Astrocyte of the spinal cord (primary cell): ENCODE data around the gene SMIM24.

Experiments
- DNase-seq: peaks from one replicate; pipeline ENCODE4 v3.0.0; 2011; ENCODE audit warnings: low read depth, low spot score
- H3K4me3 ChIP-seq: 2 replicates; pipeline ENCODE4 v1.5.1; 2011; ENCODE audit warnings: low read depth, mild to moderate bottlenecking, low read length, moderate library complexity
- in situ Hi-C: cut with HindIII; loops from 2 replicates; pipeline ENCODE4 v1.10.0; 2017; ENCODE audit warnings: low sequenced_read_pairs
- TF ChIP-seq, protein P1 (sequence below): IDR thresholded peaks from 2 replicates; pipeline ENCODE4 v1.5.1; 2012; ENCODE audit warnings: low read depth, mild to moderate bottlenecking, low read length, inconsistent platforms

The SMIM24 gene

DNA sequence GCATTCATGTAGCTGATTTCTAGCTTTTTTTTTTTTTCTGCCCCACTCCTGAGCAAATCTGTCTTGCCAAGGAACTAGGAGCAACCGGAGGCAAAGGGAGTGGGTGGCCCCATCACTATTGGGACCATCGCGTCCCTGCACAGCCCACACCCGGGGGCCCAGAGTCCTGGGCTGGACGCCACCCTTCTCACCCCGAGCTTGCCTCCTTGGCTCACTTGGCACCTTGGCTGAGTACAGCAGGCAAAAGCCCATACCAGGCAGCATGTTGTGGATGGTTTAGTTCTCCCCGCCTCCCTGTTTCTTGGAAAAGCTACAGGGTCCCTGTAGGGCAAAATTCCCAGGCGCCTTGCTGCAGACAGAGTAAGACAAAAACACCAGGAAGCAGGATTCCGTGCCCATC lies 13.7 kb downstream of the SMIM24 start:
- in situ Hi-C loops = no loop called here
- no peak overlapping the region for H3K4me3 ChIP-seq
- TF ChIP-seq, protein P1, sequence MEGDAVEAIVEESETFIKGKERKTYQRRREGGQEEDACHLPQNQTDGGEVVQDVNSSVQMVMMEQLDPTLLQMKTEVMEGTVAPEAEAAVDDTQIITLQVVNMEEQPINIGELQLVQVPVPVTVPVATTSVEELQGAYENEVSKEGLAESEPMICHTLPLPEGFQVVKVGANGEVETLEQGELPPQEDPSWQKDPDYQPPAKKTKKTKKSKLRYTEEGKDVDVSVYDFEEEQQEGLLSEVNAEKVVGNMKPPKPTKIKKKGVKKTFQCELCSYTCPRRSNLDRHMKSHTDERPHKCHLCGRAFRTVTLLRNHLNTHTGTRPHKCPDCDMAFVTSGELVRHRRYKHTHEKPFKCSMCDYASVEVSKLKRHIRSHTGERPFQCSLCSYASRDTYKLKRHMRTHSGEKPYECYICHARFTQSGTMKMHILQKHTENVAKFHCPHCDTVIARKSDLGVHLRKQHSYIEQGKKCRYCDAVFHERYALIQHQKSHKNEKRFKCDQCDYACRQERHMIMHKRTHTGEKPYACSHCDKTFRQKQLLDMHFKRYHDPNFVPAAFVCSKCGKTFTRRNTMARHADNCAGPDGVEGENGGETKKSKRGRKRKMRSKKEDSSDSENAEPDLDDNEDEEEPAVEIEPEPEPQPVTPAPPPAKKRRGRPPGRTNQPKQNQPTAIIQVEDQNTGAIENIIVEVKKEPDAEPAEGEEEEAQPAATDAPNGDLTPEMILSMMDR = no peak
- no peak for DNase-seq

DNA sequence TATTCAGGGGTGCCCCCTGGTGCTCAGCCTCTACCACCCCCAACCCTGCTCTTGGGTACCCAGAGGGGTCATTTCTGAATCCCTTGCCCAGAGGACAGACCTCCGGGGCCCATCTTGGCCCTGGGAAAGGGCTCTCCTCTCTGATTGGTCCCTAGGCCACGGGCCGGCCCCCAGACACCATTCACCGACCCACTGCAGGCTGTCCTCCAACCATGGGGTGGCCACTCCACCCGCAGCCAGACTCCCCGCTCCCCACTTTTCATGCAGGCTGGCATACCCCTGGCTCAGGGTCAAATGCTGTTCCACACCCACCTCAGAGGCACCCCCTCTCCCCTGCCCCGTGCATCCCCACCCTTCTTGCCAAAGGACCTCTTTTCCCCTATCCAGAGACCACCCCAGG lies 14.8 kb downstream of the SMIM24 start:
- TF ChIP-seq, protein P1 = no peak

DNA sequence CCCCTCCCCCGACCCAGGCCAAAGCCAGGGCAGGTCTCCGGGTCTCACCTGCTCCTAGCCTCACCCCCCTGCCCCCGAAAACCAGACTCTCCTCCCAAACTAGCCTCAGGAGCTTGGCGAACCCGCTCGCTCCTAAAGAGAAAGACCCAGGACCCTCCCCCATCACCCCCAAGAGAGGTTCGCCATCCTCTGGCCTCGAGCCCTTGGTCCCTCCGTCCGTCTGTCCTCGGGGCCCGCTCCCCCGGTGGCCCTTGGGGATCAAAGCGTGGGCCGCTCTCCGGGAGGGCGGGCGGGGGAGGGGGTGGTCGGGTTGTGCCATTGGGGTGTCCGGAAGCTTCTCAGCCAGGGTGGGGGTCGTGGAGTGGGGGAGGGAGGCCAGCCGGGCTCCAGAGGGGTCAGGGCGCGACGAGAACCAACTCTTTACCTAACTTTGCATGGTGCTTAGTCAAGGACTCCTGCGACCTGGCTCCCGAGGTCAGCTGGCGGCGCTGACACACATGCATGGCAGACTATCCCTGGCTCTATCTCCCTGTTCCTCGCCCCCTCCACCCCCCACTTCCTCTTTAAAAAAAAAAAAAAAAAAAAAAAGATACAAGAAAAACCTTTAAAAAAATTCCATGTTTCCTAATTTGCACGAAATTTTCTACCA lies 15.6 kb downstream of the SMIM24 start:
- TF ChIP-seq, protein P1 = no peak
- no peak for DNase-seq
- H3K4me3 ChIP-seq = no peak overlapping the region
- in situ Hi-C loops = no loop called here

More for the DNA sequence above, 14.8 kb downstream of the SMIM24 start:
- in situ Hi-C loops = no loop called here
- DNase-seq = no peak
- no peak overlapping the region for H3K4me3 ChIP-seq

DNA sequence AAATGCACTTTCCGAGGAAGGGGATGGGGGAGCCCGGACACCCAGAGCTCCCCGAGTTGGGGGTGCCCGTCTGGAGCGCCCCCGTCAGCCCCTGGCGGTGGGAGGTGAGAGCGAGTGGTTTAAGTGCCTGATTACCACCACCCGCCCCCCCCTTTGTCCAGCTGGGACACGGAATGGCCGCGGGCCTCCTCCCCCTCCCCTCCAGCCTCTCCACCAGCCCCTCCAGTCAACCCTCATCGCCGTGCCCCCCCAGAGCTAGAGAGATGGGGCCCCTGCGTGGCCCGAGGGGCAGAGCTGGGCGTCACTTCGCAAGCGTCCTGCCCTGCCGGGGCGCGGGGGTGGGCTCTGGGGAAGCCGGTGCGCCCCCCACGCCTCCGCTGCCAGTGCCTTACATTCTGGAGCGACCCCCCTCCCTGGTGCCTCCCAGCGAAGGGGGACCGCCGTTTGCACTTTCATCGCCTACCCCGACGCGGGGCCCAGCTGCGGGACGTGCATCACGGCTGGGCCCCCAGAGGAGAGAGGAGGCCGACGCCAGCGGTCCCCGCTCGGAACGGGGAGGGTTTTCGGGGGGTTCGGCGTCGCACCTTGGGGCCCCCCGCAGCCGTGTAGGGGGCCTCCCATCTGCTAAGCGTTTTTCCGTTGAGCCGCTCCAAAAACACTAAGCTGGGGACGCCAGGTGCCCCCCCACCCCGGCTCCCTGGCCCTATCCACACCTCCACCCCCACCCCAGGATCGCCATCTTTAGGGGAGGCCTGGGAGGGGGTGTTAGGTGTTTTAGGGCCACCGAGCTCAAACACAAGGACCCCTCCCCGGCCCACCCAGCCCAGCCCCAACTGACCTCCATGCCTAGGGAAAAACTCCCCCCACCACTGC lies 16.4 kb downstream of the SMIM24 start:
- no peak overlapping the region for H3K4me3 ChIP-seq
- in situ Hi-C loops = no loop called here
- TF ChIP-seq, protein P1 = no peak
- no peak for DNase-seq

DNA sequence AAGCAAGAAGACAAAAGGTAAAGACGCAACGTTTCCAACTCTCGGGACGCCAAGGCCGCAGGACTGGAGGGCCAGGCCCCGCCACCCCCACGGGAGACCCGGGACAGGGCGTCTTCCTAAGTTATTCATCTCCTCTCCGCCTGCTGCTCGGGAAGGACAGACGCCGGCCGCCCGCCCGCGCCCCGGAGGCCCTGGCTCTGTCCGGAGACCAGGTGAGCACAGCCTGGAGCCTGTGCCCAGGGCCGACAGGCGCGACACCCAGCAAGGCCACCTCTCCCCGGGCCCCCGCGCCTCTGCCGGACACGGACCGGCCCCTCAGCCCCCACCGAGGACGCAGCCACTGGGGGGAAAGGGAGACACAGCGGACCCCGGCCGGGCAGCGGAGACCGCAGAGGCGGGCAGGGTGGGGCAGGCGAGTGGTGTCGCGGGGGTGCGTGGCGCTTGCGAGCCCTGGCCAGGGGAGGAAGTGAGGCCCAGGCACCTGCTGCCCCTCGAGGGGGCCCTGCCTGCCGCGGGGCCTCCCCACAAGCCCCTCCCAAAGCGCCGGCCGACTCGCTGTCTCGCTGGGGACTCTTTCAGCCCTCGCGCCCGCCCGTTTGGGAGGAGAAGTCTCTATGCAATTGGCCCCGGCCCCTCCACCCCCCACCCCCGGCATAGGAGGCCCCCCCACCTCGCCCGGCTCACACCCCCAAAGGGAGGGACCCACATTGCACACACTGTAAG lies 17.2 kb downstream of the SMIM24 start:
- in situ Hi-C loops = no loop called here
- no peak for DNase-seq
- TF ChIP-seq, protein P1 = no peak
- no peak overlapping the region for H3K4me3 ChIP-seq

DNA sequence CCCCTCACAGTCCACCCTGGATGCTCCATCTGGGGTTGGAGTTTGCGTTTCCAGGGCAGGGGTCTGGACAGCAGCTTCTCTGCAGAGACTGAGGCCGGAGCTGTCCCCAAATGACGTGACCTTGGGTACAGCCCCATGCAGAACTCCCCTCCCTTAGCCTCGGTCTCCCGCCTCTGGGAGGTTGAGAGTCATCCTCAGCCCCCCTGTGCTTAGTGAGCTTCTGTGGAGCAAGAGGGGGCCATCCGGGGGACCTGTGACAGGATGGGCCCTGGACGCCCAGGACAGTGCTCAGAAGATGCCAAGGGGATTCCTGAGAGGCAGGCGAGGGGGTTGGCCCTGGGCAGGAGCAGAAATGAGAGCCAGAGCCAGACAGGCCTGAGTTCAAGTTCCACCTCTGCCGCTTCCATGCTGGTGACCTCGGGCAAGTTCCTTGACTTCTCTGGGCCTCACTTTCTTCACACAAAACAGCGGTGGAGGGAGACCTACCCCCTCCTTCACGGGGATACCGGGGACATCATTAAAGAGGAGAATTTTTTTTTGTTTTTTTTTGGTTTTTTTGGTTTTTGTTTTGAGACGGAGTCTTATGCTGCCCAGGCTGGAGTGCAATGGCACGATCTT lies 20.3 kb downstream of the SMIM24 start:
- TF ChIP-seq, protein P1 = no peak
- H3K4me3 ChIP-seq = no peak overlapping the region
- in situ Hi-C loops = no loop called here
- no peak for DNase-seq
